Raji (cell line): ENCODE results near the gene GLIS1.

ENCODE experiments used
- POLR2A ChIP-seq: IDR thresholded peaks from 2 replicates; pipeline ENCODE4 v1.6.1; 2011; ENCODE audit warnings: low read depth, low read length, control low read depth; ENCODE audit not compliant: insufficient read depth

GLIS1 gene

GRCh38 chr1:53651356-53651755 is 87.6 kb downstream of the GLIS1 start:
- no peak for TF ChIP-seq POLR2A

GRCh38 chr1:53648516-53648915 is 90.4 kb downstream of the GLIS1 start:
- TF ChIP-seq POLR2A: no peak

DNA sequence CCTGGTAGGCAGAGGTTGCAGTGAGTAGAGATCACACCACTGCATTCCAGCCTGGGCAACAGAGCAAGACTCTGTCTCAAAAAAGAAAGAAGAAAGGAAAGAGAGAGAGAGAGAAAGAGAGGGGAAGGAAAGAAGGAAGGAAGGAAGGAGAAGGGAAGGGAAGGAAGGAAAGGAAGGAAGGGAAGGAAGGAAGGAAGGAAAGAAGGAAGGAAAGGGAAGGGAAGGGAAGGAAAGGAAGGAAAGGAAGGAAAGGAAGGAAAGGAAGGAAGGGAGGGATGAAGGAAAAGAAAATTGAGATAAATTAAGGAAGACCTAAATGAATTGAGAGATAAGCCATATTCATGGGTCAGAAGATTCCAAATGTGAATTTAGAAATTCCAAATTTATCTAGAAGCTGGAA is 92.2 kb downstream of the GLIS1 start:
- TF ChIP-seq POLR2A: no peak

DNA sequence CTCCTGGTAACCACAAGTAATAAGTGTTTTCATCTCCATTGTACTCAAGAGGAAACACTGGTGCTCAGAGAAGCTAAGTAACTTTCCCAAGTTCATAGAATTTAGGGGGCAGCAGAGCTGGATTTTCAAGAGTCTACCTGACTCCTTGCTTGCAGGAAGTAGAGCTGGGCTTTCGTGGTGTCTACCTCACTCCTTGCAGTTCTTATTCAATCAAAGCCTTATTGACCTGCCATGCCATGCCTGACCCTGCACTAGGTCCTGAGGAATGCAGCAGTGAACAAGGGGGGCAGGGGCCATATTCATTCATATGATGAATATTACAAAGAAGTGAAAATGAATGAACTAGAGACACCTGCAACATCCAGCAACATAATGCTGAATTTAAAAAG is 93.3 kb downstream of the GLIS1 start:
- TF ChIP-seq POLR2A: no peak

DNA sequence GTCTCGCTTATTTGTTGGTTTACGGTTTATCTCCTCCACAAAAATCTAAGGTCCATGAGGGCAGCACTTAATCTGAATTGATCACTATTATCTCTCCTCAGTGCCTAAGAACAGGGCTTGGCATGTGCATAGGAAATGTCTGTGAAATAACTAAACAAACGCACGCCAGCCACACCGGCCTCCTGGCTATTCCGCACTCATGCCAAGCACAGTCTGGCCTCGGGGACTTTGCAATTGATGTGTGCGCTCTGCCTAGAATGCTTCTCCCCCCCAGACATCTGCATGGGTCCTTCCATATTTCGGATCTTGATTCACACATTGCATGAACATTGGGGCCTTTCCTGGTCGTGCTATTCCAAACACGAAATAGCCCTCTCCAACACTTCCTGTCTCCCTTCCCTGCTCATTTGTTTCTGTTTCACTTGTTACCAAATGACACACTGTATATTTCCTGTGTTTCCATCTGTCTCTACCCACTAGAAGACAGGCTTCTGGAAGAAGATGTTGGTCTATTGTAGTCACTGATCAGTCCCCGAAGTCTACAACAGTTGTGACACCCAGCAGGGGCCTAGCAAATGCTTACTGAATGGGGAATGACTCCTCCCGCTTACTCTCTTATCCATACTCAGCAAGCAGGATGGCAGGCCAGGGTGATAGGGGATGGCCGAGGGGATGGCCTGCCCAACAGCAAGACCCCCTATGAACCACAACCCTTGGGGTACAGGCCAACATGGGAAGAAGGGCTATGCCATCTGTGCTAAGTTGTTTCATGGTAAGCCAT is 93.9 kb downstream of the GLIS1 start:
- TF ChIP-seq POLR2A: no peak

DNA sequence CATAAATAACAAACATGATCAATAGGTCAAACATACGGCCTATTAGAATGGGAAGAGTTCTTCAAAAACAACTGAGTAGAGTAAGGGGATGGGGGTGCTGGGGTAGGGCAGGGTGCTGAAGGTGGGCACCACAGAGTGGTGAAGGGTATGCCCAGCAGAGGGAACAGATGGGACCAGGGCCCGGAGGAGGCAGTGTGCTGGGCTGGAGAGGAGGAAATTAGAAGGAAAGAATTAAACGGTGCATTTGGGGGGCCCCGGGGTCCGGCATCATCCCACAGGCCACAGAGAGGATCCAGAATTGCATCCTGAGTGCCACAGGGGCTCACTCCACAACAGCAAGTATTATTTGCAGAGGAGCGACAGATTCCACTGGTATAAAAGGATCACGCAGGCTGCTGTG is 94.5 kb downstream of the GLIS1 start:
- TF ChIP-seq POLR2A: no peak

GRCh38 chr1:53643881-53644390 is 95.0 kb downstream of the GLIS1 start:
- TF ChIP-seq POLR2A: no peak

DNA sequence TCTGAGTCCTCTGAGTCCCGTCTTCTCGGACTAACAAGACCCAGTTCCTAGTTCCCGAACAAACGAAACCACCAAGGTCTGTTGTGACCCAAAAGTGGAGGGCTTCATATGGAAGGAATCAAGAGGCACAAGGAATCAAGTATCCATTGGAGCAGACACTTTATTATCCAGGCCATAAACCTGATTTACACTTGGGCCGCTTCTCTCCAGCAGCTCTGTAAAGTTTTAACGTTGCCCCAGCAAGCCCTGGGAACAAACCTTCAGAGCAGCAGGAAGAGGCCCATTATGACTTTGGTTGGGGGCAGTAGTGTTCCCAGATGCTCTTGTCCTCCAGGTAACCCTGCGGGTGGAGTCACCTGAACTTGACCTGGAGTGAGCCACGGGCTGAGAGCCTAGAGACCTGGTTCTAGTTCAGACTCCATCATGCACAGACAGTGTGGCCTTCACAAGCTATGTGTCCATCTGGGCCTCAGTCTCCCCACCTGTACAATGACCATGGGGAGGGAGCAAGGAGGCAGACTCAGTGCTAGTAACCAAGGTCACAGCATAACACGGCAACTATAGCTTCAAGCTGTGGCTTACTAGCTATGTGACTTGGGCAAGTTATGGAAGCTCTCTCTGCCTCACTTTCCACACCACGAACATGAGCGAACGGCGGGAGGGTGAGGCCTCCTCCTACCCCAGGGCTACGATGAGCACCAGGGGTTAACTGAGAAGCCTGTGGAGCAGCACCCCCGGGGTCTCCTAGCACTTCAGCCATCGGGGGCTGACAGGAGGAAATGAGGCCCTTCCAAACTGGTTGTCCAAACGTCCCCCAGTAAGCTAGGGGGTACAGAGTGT is 95.7 kb downstream of the GLIS1 start:
- no peak for TF ChIP-seq POLR2A

GRCh38 chr1:53642607-53643006 is 96.4 kb downstream of the GLIS1 start:
- TF ChIP-seq POLR2A: no peak

DNA sequence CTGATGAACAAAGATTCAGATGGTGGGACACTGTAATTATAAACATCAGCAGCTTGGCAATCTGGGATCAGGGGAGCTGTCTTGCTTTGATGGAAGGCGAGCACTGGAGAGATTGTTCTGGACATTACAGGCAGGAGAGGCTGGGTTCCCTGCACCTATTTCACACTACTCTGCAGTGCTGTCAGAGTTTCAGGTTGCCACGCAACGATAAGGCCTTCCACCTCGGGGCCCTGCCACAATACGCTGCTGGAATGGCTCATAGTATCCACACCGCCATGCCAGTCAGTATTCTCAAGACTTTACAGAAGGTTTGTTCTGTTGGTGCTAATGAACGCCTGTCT is 96.8 kb downstream of the GLIS1 start:
- TF ChIP-seq POLR2A: no peak

DNA sequence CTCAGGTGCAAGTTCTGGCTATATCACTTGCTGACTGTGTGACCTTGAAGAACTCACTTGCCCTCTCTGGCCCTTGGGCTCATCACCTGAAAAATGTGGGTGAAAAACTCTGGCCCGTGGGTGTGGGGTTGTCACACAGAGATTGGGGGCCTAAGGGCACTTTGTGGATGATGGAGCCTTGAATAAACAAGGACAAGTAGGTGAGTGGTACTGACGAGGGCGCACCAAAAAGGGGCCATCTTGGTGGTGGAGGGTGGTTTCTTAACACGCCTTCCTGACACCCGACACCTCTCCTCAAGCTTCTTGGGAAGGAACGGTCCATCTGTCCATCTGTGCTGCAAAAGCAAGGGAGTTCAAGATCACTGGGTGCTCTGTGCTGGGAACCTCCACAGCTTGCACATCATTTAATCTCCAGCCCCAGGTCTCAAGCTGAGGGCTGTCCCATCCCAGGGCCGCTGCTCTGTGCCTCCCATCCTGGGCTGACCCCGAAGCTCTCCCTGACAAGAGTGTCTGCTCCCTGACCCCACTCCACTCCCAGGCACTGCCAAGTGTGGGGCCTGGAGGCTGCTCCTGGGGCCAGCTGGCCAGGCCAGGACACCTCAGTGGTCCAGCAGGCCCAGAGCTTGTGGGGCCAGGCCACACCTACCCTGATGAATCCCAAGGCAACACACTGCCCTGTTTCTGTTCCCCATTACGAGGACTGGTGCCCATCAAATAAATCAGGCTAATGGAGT is 97.3 kb downstream of the GLIS1 start:
- no peak for TF ChIP-seq POLR2A

GRCh38 chr1:53640701-53641075 is 98.3 kb downstream of the GLIS1 start:
- TF ChIP-seq POLR2A: no peak

DNA sequence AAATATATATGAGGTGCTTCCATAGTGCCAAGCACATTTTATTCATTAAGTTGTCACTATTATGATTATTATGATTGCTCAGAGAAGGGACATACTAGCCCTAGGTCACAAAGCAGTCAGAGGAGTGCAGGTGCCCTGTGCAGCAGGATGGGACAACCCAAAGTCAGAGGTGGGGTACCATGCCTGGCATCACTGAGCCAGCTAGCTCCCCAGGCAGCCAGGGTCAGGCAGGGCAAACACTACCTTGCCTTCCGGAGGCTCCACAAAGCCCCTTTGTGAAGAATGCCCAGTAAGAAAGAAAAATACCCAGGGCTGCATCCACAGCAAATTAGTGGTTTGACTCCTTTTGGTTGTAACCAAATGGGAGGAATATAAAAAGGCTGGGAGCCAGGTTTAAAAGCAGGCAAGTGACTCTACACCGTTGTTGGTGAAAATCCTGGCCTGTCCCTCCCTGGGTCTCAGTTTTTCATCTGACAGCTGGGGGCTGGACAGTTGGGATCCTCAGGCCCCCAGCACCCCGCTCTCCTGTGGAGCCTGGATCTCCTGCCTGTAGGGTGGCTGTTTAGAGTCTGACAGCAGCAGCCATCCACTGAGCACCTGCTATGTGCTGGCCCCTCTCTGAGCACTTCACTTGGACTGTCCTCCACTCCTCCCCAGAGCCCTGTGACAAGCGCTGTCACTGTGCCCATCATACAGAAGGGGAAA is 98.8 kb downstream of the GLIS1 start:
- TF ChIP-seq POLR2A: no peak

DNA sequence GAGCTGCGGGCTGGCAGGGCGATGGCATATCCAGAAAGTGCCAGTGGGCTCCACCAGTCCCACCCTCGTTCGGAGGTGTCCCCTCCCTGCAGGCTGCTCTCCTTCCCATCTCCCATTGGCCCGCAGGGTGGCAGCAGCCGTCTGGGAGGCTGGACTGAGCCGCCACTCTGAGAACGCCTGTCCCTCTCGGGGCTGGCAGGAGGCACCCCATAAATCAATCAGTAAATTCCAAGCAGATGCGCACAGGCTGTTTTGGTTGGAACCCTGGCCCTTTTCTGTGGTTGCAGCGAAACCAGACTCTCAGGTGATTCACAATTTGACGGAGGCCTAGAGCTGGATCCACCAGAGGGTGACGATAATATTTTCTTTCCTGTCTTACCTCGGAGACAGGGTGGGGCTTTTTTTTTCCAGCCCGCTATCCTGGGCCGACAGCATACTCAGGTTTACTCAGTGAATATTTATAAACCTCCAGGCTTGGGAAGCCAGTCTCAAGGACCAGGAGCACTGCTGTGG is 99.7 kb downstream of the GLIS1 start:
- no peak for TF ChIP-seq POLR2A
